Stomach smooth muscle (tissue), 2 donors: ENCODE data around the gene TRAF1.

Source experiments
- H3K27ac ChIP-seq: one replicate; pipeline ENCODE4 v1.7.0; 2013; ENCODE audit warnings: mild to moderate bottlenecking, low read length, inconsistent platforms
- H3K27me3 ChIP-seq, 2 donors: one replicate each; pipeline ENCODE4 v1.7.0; 2013; ENCODE audit warnings: low read length in 2 of 2; ENCODE audit not compliant: insufficient read depth in 2 of 2, control insufficient read depth in 1 of 2
- H3K36me3 ChIP-seq, 2 donors: one replicate each; pipeline ENCODE4 v1.7.0; 2013; ENCODE audit warnings: low read length in 2 of 2; ENCODE audit not compliant: control insufficient read depth in 2 of 2, insufficient read depth in 2 of 2
- H3K4me1 ChIP-seq: one replicate; pipeline ENCODE4 v1.7.0; 2013; ENCODE audit warnings: low read length; ENCODE audit not compliant: control insufficient read depth, insufficient read depth
- H3K4me3 ChIP-seq, 2 donors: one replicate each; pipeline ENCODE4 v1.7.0; 2013; ENCODE audit warnings: low read length in 2 of 2
- H3K9ac ChIP-seq, 2 donors: one replicate each; pipeline ENCODE4 v1.7.0; 2013; ENCODE audit warnings: low read length in 2 of 2, mild to moderate bottlenecking in 1 of 2
- H3K9me3 ChIP-seq, 2 donors: one replicate each; pipeline ENCODE4 v1.7.0; 2013; ENCODE audit warnings: low read length in 2 of 2; ENCODE audit not compliant: control insufficient read depth in 2 of 2
- donor health status: healthy.
- donor health status: Pancreatic carcinoma.

Gene TRAF1

GRCh38 chr9:120951960-120952618 is 25.5 kb upstream of the TRAF1 start:
- Histone ChIP-seq H3K27ac (no peak overlapping the region), H3K4me1 (no peaks in the 10 kb centered on the region), H3K36me3 (no peaks in the 10 kb centered on the region), H3K9ac (no peak overlapping the region), H3K27me3 (no peaks in the 10 kb centered on the region), H3K4me3 (no peak overlapping the region), H3K9me3 (no peaks in the 10 kb centered on the region)

GRCh38 chr9:120950421-120951388 is 24.1 kb upstream of the TRAF1 start:
- Histone ChIP-seq H3K4me3 (no peak overlapping the region), H3K27me3 (no peaks in the 10 kb centered on the region), H3K27ac (no peak overlapping the region), H3K36me3 (no peaks in the 10 kb centered on the region), H3K9me3 (no peaks in the 10 kb centered on the region), H3K4me1 (no peaks in the 10 kb centered on the region), H3K9ac (no peak overlapping the region)

GRCh38 chr9:120949290-120949689 is 22.7 kb upstream of the TRAF1 start:
- Histone ChIP-seq H3K27ac (no peak overlapping the region), H3K27me3 (no peaks in the 10 kb centered on the region), H3K36me3 (no peaks in the 10 kb centered on the region), H3K4me1 (no peaks in the 10 kb centered on the region), H3K9ac (no peak overlapping the region), H3K9me3 (no peaks in the 10 kb centered on the region), H3K4me3 (no peak overlapping the region)

GRCh38 chr9:120948824-120949223 is 22.2 kb upstream of the TRAF1 start:
- no peak overlapping the region for H3K9ac ChIP-seq
- H3K27ac ChIP-seq = no peak overlapping the region
- no peaks in the 10 kb centered on the region for H3K36me3 ChIP-seq
- H3K4me3 ChIP-seq = no peak overlapping the region
- H3K27me3 ChIP-seq = no peaks in the 10 kb centered on the region
- no peaks in the 10 kb centered on the region for H3K4me1 ChIP-seq
- no peaks in the 10 kb centered on the region for H3K9me3 ChIP-seq

- Histone ChIP-seq H3K4me1 (peaks cover 7% of the 10 kb centered on the region), H3K36me3 (no peaks in the 10 kb centered on the region), H3K9ac (no peak overlapping the region), H3K4me3 (no peak overlapping the region), H3K27me3 (no peaks in the 10 kb centered on the region), H3K27ac (no peak overlapping the region), H3K9me3 (no peaks in the 10 kb centered on the region)
Observed at GRCh38 chr9:120947222-120947621, 20.6 kb upstream of the TRAF1 start.

GRCh38 chr9:120946259-120946658 is 19.7 kb upstream of the TRAF1 start:
- Histone ChIP-seq H3K27me3 (no peaks in the 10 kb centered on the region), H3K9ac (no peak overlapping the region), H3K27ac (no peak overlapping the region), H3K4me1 (peaks cover 16% of the 10 kb centered on the region), H3K36me3 (no peaks in the 10 kb centered on the region), H3K4me3 (no peak overlapping the region), H3K9me3 (no peaks in the 10 kb centered on the region)

- Histone ChIP-seq H3K9ac (no peak overlapping the region), H3K36me3 (no peaks in the 10 kb centered on the region), H3K9me3 (no peaks in the 10 kb centered on the region), H3K4me3 (no peak overlapping the region), H3K27ac (no peak overlapping the region), H3K27me3 (no peaks in the 10 kb centered on the region), H3K4me1 (peaks cover 17% of the 10 kb centered on the region)
Observed at GRCh38 chr9:120944948-120945347, 18.4 kb upstream of the TRAF1 start.

GRCh38 chr9:120944434-120944843 is 17.8 kb upstream of the TRAF1 start:
- Histone ChIP-seq H3K27ac (no peak overlapping the region), H3K4me1 (peaks cover 17% of the 10 kb centered on the region), H3K4me3 (no peak overlapping the region)

GRCh38 chr9:120942186-120943001 is 15.8 kb upstream of the TRAF1 start:
- peak overlapping the region; percentile 43 to 68 for H3K9ac ChIP-seq
- H3K9me3 ChIP-seq = no peaks in the 10 kb centered on the region
- peak overlapping the region in 1 of 2 donors; percentile 40 for H3K4me3 ChIP-seq
- H3K36me3 ChIP-seq = no peaks in the 10 kb centered on the region
- peaks cover 18% of the 10 kb centered on the region for H3K4me1 ChIP-seq
- H3K27ac ChIP-seq = peak overlapping the region; percentile 89
- no peaks in the 10 kb centered on the region for H3K27me3 ChIP-seq

More at GRCh38 chr9:120944434-120944843, 17.8 kb upstream of the TRAF1 start:
- no peak overlapping the region for H3K9ac ChIP-seq
- no peaks in the 10 kb centered on the region for H3K27me3 ChIP-seq
- H3K36me3 ChIP-seq = no peaks in the 10 kb centered on the region
- H3K9me3 ChIP-seq = no peaks in the 10 kb centered on the region

- H3K27me3 ChIP-seq = no peaks in the 10 kb centered on the region
- H3K4me1 ChIP-seq = peaks cover 29% of the 10 kb centered on the region
- H3K9me3 ChIP-seq = no peaks in the 10 kb centered on the region
- no peak overlapping the region for H3K4me3 ChIP-seq
- no peak overlapping the region for H3K9ac ChIP-seq
- H3K36me3 ChIP-seq = no peaks in the 10 kb centered on the region
- peak overlapping the region; percentile 31 for H3K27ac ChIP-seq
Observed at GRCh38 chr9:120941046-120941770, 14.6 kb upstream of the TRAF1 start.
